MCF 10A (cell line): ENCODE measurements around the gene TIMM21. TPM values are rescaled to one million over a fixed set of nuclear protein-coding genes. Genes with fewer than 3 reads are reported as not detected.

Experiments used
- BruUV-seq: library from RNA; stranded (reverse); fragments of 400-500 nt; replicated peaks from 2 replicates; lab custom pipeline; 2021; lab: Mats Ljungman, UMichigan
- CTCF ChIA-PET: fragments of 300-600 bp; sonication (Branson Sonifier 250); formaldehyde crosslinking; extraction: SDS; loops from one replicate; lab custom pipeline; 2021; ENCODE audit warnings: antibody characterized with exemption, inconsistent platforms; lab: Yijun Ruan, JAX
- POLR2A ChIA-PET: fragments of 300-600, 350-650 bp; sonication (Branson Sonifier 250); formaldehyde crosslinking; extraction: SDS; loops from one replicate; lab custom pipeline; 2020; ENCODE audit warnings: antibody characterized with exemption, inconsistent platforms; lab: Yijun Ruan, JAX
- DNase-seq: peaks from one replicate; pipeline ENCODE4 v3.0.0-alpha.2; 2018; ENCODE audit not compliant: unreplicated experiment
- H3K27ac Mint-ChIP-seq: one replicate; pipeline ENCODE4 v1.8.0; 2022; ENCODE audit warnings: mild to moderate bottlenecking, low read depth, mixed read lengths; ENCODE audit not compliant: unreplicated experiment
- H3K27me3 Mint-ChIP-seq: one replicate; pipeline ENCODE4 v1.8.0; 2022; ENCODE audit warnings: mixed read lengths; ENCODE audit not compliant: insufficient read depth, unreplicated experiment
- H3K36me3 Mint-ChIP-seq: one replicate; pipeline ENCODE4 v1.8.0; 2022; ENCODE audit warnings: mild to moderate bottlenecking, moderate library complexity, mixed read lengths; ENCODE audit not compliant: insufficient read depth, unreplicated experiment
- H3K4me1 Mint-ChIP-seq: one replicate; pipeline ENCODE4 v1.8.0; 2022; ENCODE audit warnings: mixed read lengths; ENCODE audit not compliant: insufficient read depth, unreplicated experiment
- H3K4me3 Mint-ChIP-seq: one replicate; pipeline ENCODE4 v1.8.0; 2022; ENCODE audit warnings: mild to moderate bottlenecking, moderate library complexity, mixed read lengths; ENCODE audit not compliant: unreplicated experiment
- H3K9me3 Mint-ChIP-seq: one replicate; pipeline ENCODE4 v1.8.0; 2022; ENCODE audit warnings: mixed read lengths; ENCODE audit not compliant: unreplicated experiment
- CTCF ChIP-seq: fragments of 200-600 bp; IDR thresholded peaks from one replicate; pipeline ENCODE4 v1.8.0; 2022; ENCODE audit warnings: antibody characterized with exemption, mild to moderate bottlenecking; ENCODE audit not compliant: unreplicated experiment
- intact Hi-C: fragments of 100-400 bp; cut with micrococcal nuclease; formaldehyde crosslinking; loops from 2 replicates; pipeline ENCODE4 v1.14.1; 2022
- total RNA-seq: library from RNA; stranded (reverse); gene quantifications from 2 replicates; pipeline ENCODE4 v1.2.3, GENCODE V29; 2022

The TIMM21 gene
- total RNA-seq, 1 experiment from 2014 or later = 33.4 TPM

- CTCF ChIA-PET = interaction anchor here (0.8 to 1.4 kb wide), 5 partner anchors 12 to 340 kb away, joined by 3 to 9 read pairs (median 4); no protein-coding TSS in a partner anchor
- POLR2A ChIA-PET = interaction anchor here (1.5 kb wide), 1 partner anchor 10 kb away, joined by 4 read pairs; no protein-coding TSS in a partner anchor
- Mint-ChIP-seq H3K27ac (no peak overlapping the region), H3K27me3 (no peaks in the 10 kb centered on the region), H3K36me3 (peaks cover 50% of the 10 kb centered on the region), H3K9me3 (no peaks in the 10 kb centered on the region), H3K4me1 (peaks cover 17% of the 10 kb centered on the region), H3K4me3 (no peak overlapping the region)
- no peak for TF ChIP-seq CTCF
- intact Hi-C loops = no loop called here
- no TSS peak for BruUV-seq
- no peak for DNase-seq
Observed at GRCh38 chr18:74153377-74153776, 5.1 kb downstream of the TIMM21 start.

GRCh38 chr18:74153793-74154192 is 5.5 kb downstream of the TIMM21 start:
- BruUV-seq = no TSS peak
- no peak for TF ChIP-seq CTCF
- no peaks in the 10 kb centered on the region for H3K27me3 Mint-ChIP-seq
- no peaks in the 10 kb centered on the region for H3K9me3 Mint-ChIP-seq
- H3K4me3 Mint-ChIP-seq = no peak overlapping the region
- peaks cover 54% of the 10 kb centered on the region for H3K36me3 Mint-ChIP-seq
- intact Hi-C loops = no loop called here
- peaks cover 17% of the 10 kb centered on the region for H3K4me1 Mint-ChIP-seq
- ChIA-PET CTCF (interaction anchor here (0.6 to 1.4 kb wide), 6 partner anchors 12 to 1025 kb away, joined by 3 to 9 read pairs (median 4); no protein-coding TSS in a partner anchor), POLR2A (no interaction called here)
- H3K27ac Mint-ChIP-seq = no peak overlapping the region
- DNase-seq = no peak

GRCh38 chr18:74154716-74155115 is 6.4 kb downstream of the TIMM21 start:
- ChIA-PET POLR2A (no interaction called here), CTCF (no interaction called here)
- DNase-seq = no peak
- H3K4me3 Mint-ChIP-seq = no peak overlapping the region
- peaks cover 64% of the 10 kb centered on the region for H3K36me3 Mint-ChIP-seq
- BruUV-seq = no TSS peak
- intact Hi-C loops = no loop called here
- TF ChIP-seq CTCF = no peak
- H3K27me3 Mint-ChIP-seq = no peaks in the 10 kb centered on the region
- H3K4me1 Mint-ChIP-seq = peaks cover 17% of the 10 kb centered on the region
- no peaks in the 10 kb centered on the region for H3K9me3 Mint-ChIP-seq
- H3K27ac Mint-ChIP-seq = no peak overlapping the region

- Mint-ChIP-seq H3K4me3 (no peak overlapping the region), H3K36me3 (peaks cover 69% of the 10 kb centered on the region), H3K9me3 (no peaks in the 10 kb centered on the region), H3K4me1 (peaks cover 17% of the 10 kb centered on the region), H3K27me3 (no peaks in the 10 kb centered on the region), H3K27ac (no peak overlapping the region)
- DNase-seq = no peak
- POLR2A ChIA-PET = no interaction called here
- BruUV-seq = no TSS peak
- CTCF ChIA-PET = no interaction called here
- TF ChIP-seq CTCF = no peak
- intact Hi-C loops = no loop called here
Observed at GRCh38 chr18:74155276-74155675, 7.0 kb downstream of the TIMM21 start.
